Pons (tissue), 1 donor: ENCODE results near the gene NUP155.
"Not testable (repeated sequence)": the region's sequence is repeated elsewhere in the genome, so short reads cannot be mapped to it uniquely, and the experiment has no call there.

Experiments
- DNase-seq: peaks from one replicate; pipeline ENCODE4 v3.0.0-alpha.2; 2016; ENCODE audit warnings: low spot score

The NUP155 gene

DNA sequence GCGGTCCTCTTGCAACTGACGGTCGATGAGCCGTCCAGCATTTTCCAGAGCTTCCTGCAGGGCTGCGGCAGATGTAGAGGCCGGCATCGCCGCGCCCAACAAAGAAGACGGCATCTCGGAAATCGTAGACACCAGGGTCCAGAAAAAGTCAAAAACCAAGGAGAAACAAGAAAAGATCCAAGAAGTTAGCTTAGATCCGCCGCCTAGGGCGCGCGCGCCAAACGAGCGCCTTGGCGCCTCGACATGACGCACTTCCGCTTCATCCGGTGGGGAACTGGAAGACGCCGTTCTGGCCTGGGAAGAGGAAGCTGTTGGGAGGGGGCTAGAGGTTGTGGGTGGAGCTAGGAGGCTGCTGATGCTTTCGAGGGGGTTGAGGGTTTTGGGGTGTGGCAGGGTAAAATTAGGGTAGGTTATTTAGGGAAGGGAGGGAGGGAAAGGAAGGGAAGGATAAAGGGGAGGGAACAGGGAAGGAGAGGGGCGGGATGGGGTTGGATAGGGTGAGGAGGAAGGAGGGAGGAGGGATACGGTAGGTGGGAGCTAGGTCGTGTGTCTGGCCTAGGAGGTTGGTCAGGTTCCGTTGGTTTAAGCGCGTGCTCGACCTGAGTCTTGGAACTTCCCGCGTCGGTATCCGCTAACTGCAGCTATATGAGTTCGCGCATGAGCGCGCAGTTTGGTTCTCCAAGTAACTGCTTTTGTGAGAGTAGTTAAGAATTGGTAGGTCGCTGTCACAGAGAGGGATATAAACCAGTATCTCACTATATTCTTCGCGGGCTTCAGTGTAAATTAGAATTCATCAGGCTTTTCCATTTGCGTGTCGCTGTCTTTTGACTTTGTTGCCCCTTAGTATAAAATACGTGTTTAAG lies at the start of gene NUP155:
Gene NUP155, minus strand, starts transcription at position 243 of the 863 bp plus-strand sequence. Its CDS starts 129 bp downstream, at position 114.
- DNase-seq: peak; percentile 97

DNA sequence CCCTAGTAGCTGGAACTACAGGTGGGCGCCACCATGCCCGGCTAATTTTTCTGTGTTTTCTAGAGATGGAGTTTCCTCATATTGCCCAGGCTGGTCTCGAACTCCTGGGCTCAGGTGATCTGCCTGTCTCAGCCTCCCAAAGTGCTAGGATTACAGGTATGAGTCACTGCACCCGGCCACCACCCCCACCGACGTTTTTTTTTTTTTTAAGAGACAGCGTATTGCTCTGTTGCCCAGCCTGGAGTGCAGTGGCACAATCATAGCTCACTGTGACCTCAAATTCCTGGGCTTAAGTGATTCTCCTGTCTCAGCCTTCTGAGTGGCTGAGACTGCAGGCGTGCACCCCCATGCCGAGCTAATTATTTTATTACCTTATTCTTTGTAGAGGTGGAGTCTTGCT lies 46.4 kb upstream of the NUP155 start:
- no peak for DNase-seq

GRCh38 chr5:37415456-37415855 lies 44.5 kb upstream of the NUP155 start:
- not testable (repeated sequence) for DNase-seq

- no peak for DNase-seq
Measured at GRCh38 chr5:37412515-37412914, 41.6 kb upstream of the NUP155 start.

GRCh38 chr5:37400501-37400900 lies 29.6 kb upstream of the NUP155 start:
- DNase-seq: no peak

DNA sequence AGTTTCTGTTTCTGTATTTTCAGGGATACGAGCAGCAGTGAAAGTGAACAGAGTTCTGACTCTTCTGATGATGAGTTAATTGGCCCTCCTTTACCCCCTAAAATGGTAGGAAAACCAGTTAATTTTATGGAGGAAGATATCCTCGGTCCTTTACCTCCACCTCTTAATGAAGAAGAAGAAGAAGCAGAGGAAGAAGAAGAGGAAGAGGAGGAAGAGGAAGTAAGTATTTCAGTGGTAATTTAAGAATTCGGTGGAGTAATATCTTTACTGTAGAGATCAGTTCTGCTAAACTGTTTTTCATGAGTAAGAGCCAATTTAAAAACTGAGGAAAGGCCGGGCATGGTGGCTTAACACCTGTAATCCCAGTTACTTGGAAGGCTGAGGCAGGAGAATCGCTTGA lies 25.4 kb upstream of the NUP155 start:
- no peak for DNase-seq

GRCh38 chr5:37391591-37391990 lies 20.7 kb upstream of the NUP155 start:
- DNase-seq: peak; percentile 54

- peak; percentile 86 for DNase-seq
Measured at GRCh38 chr5:37379100-37379628, 8.3 kb upstream of the NUP155 start, which contains the start of gene WDR70. Gene WDR70 (plus strand): TSS chr5:37379318. CDS start chr5:37379368, 50 bp downstream.

GRCh38 chr5:37378066-37378465 lies 7.2 kb upstream of the NUP155 start:
- DNase-seq: not testable (repeated sequence)

GRCh38 chr5:37375091-37375490 lies 4.2 kb upstream of the NUP155 start:
- DNase-seq: no peak

DNA sequence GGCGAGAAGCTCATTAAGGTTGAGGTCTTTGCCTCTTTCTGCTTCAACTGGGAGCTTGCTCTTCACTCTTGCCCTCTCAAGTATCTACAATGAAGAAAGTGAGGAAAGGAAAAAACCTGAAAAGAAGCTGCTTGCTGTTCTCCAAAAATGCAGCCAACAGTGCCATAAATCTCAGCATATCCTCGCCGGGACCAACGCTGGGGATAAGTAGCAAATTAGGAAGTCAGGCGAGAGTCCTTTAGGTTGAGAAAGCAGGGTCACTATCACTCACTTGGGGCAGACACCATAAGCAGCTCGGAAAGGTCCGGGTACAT lies 399 bp downstream of the NUP155 start:
- no peak for DNase-seq

GRCh38 chr5:37355161-37355560 lies 15.7 kb downstream of the NUP155 start:
- no peak for DNase-seq

- DNase-seq: not testable (repeated sequence)
Measured at GRCh38 chr5:37342741-37343140, 28.2 kb downstream of the NUP155 start.

DNA sequence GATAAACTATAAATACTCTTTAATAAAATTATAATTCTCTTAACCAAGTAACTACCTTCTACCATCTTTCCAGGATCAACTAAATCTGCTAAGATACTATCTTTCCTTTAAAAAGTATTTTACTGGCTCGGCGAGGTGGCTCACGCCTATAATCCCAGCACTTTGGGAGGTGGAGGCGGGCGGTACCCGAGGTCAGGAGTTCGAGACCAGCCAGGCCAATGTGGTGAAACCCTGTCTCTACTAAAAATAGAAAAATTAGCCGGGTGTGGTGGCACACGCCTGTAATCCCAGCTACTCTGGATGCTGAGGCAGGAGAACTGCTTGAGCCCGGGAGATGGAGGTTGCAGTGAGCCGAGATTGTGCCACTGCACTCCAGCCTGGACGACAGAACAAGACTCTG lies 36.2 kb downstream of the NUP155 start:
- DNase-seq: not testable (repeated sequence)

GRCh38 chr5:37326536-37326935 lies 44.4 kb downstream of the NUP155 start:
- no peak for DNase-seq

GRCh38 chr5:37323607-37324006 lies 47.3 kb downstream of the NUP155 start:
- DNase-seq: no peak

- DNase-seq: no peak
Measured at GRCh38 chr5:37319037-37319782, 51.7 kb downstream of the NUP155 start.

DNA sequence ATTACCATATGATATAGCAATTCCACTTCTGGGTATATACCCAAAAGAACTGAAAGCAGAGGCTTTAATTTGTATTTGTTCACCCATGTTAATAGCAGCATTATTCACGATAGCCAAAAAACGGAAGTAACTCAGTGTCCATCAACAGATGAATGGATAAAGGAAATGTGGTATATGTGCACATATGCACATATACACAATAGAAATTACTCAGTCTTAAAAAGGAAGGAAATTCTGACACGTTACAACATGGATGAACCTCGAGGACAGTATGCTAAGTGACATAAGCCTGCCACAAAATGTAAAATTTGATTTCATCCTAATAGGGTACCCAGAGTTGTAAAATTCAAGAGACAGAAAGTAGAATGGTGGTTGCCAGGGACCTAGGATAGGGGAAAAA lies 54.9 kb downstream of the NUP155 start:
- no peak for DNase-seq

GRCh38 chr5:37310360-37310759 lies 60.5 kb downstream of the NUP155 start:
- DNase-seq: no peak

DNA sequence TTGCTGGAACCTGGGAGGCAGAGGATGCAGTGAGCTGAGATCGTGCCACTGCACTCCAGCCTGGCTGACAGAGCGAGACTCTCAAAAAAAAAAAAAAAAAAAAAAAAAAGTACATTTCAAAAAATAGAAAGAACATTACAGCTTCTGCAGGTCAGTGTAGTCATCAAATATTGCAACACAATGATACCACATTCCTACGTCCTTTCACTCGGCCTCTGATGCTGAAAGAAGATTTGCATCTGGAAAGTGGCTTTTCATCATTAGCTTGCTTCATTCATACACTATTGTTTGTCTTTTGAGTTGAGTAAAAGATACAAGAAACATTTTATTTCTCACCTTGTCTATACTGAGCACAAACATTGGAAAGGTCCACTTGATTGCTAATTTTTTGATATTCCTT lies 62.1 kb downstream of the NUP155 start:
- DNase-seq: no peak

- no peak for DNase-seq
Measured at GRCh38 chr5:37304888-37305287, 66.0 kb downstream of the NUP155 start.

DNA sequence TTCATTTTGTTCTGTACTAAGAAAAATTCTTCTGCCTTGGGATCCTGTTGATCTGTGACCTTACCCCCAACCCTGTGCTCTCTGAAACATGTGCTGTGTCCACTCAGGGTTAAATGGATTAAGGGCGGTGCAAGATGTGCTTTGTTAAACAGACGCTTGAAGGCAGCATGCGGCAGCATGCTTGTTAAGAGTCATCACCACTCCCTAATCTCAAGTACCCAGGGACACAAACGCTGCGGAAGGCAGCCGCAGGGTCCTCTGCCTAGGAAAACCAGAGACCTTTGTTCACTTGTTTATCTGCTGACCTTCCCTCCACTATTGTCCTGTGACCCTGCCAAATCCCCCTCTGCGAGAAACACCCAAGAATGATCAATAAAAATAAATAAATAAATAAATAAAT lies 74.6 kb downstream of the NUP155 start:
- not testable (repeated sequence) for DNase-seq
